Cerebellar nuclear complex (tissue), 1 donor: Measurements from ENCODE around the gene RBM38.

Experiments
- DNase-seq, 2 experiments: peaks; one replicate each; lab custom pipeline; 2025; lab: John Stamatoyannopoulos, UW

Gene RBM38

DNA sequence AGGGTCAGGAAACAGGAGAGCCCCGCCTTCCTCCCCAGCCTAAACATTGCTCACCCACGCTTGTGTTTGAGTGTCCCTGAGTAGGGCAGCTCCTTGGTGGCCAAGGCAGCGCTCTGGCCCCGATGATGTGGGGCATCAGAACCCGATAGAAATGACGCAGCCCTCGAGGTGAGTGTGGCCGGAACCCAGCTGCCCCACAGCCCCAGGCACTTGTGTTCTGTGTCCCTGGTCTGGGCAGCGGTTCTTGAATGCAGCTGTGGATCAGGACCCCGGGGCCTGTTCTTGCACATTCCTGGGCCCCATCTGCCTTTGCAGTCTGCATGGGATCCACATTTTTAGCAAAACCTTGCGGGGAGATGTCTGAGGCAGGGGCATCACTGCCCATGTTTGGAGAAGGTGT lies 12.8 kb downstream of the RBM38 start:
- no peak for DNase-seq

DNA sequence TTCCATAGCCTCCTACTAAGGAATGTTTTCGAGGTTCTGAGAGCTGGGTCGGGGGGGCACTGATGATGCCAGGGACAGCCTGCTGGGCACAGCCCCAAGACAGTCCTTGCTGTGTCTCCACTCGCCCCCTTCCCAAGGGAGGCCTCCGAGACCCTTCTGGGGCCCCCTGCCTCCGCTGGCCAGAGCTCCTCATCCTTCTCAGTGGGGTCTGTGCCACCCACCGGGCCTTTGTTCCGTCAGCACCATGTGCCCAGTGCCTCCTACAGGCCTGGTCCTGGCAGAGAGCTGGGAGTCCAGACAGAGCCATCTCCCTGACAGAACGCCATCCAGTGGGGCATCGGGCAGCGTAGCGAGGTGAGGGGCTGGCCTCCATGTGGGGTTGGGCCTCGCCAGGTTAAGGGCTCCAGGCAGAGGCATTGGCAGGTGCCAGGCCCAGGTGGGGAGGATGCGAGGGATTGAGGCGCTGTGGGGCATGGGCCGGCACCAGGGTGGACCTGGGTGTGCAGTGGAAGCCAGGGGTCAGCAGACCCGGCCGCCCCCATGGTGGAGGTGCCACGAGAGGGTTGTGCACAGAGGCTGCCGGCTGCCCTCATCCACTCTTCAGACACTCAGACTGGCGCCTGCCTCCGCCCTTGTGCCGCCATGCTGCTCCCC lies 13.3 kb downstream of the RBM38 start:
- no peak for DNase-seq

DNA sequence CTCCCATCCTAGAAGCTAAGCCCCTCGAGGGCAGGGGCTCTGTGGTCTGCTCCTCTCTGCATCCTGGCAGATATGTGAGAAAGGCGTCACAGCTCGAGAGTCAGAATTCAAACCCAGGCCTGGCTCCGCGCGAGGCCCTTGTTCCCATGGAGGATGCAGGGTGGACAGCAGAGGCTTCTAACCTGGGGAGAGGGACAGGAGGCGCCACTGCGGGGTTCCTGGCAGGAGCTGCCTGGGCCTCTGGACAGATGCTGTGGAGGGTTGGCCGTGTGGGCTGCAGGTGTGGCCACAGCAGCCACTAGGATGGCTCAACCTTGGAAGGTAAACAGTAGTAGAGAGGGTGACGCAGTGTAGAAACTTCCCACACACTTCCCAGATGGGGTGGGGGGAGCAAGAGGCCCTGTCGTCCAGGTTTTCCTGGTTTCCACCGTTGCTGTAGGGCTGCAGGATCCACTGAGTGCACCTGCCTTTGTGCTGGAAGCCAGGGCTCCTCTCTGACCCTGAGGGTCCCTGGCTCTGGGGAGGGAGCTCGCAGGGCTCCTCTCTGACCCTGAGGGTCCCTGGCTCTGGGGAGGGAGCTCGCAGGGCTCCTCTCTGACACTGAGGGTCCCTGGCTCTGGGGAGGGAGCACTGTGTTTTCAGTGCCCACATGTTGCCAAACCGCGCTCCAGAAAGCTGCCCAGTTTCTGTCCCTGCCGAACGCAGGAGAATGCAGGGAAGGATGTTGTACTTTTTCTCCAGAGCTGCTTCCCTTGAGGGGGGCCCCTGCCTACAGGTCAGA lies 14.2 kb downstream of the RBM38 start:
- DNase-seq: no peak

DNA sequence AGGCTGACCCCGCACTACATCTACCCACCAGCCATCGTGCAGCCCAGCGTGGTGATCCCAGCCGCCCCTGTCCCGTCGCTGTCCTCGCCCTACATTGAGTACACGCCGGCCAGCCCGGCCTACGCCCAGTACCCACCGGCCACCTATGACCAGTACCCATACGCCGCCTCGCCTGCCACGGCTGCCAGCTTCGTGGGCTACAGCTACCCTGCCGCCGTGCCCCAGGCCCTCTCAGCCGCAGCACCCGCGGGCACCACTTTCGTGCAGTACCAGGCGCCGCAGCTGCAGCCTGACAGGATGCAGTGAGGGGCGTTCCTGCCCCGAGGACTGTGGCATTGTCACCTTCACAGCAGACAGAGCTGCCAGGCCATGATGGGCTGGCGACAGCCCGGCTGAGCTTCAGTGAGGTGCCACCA lies 16.4 kb downstream of the RBM38 start:
- no peak for DNase-seq

DNA sequence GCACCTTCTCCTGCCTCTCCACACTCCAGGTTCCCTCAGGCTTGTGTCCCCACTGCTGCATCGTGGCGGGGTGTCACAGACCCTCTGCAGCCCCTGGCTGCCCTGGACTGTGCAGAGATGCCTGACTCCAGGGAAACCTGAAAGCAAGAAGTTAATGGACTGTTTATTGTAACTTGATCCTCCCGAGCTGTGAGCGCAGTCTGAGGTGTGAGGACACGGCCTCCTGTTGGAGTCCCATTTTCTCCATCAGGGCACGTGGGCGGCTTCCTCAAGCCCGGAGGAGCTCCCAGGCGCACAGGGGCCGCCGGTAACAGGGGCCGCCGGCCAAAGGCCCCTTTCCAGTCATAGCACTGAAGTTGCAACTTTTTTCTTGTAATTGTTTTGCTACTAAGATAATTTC lies 16.9 kb downstream of the RBM38 start:
- DNase-seq: no peak

DNA sequence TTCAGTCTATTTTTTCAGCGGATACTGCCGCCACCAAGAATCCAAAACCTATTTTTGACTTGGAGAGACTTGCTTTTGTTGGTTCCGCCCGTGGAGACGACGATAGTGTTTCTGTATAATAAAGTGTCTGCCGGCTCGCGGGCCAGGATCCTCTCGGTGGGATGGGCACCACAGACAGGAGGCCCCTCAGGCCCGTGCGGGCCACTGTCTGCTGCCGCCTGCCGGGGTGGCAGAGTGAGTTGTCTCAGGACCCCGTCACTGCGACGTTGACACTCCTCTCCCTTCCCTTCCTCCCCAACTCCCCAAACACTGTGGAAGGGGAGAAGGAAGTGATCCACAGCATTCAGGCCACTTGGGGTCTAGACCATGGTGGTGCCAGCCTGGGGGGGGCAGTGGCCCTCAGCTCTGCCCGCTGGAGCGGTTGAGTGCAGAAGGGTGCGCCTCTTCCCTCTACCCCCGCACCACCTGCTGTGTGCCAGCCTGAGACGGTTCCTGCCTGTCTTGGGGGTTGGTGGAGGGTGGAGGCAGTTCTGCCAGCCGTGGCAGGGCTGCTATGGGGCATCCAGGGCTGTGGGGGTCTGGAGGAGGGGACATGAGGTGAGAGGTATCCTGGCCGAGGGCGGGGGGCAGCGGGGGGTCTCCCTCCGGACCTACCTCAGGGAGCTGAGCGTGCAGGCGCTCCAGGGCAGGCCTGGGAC lies 17.5 kb downstream of the RBM38 start:
- DNase-seq: no peak

DNA sequence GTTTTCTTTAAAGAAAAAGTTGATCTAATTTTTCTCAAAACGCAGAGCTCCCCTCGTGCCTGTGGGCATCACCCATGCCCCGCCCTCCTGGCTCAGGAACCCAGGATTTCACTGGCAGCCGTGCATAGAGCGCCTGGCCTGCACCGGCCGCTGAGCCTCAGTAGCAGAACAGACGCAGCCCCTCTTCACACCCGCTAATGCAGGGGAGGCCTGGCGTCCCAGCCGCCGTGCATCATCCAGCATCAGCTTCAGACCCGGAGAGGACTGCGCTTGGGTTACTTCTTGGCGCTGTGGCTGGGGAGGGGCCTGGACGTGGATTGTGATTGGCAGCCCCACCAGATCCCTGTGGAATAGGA lies 18.1 kb downstream of the RBM38 start:
- DNase-seq: no peak

DNA sequence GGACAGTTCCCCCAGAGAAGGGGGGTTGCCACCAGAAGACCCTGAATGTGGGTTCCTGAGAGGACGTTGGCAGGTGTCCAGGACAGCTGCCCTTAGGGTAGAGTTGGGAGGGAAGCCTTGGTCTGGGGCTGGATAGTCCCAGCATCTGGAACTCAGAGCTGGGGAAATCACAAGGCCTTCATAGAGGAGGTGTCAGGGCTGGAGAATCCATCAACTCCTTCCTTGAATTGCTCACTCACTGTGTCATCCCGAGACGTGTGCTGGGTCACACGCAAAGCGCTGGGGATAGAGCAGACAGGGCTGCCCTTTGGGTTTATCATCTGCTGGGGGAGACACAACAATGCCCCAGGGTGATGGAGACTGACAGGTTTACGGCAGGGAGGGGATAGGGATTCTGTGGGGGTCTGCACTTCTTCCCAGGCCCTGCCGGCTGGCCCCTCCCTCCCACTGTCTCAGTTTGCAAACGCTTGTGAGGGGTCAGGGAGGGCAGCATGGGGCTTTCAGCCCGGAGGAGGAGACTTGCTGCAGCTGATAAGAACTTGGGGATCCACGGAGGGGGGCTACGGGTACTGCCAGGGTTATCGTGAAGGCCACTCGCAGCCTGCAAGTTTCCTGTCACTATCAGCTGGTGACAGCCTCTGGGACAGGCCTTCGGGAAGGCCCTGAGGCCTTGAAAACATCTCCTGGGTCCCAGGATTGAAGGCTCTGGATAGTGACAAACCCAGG lies 18.6 kb downstream of the RBM38 start:
- no peak for DNase-seq

DNA sequence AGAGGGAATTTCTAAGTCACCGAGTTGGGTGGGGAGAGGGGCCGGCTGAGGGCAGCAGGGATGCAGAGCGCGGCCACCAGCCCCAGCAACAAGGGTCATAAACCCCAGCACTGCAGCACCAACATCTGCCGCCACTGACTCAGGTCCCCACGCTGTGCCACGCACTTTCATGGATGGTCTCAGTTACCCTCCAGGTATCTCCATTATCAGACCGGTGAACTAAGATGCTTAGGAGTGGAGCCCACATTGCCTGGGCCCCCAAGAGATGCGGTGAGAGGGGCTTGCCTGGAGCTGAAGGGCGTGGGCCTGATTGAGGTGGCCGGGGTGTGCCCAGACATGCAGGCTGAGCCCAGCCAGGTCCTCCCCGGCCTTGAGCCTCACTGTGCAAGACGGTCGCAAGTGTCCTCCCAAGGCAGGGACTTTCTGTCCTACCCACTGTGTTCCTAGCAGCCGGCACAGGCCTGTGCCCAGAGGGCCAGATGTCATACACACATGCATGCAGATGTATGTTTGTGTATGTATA lies 19.3 kb downstream of the RBM38 start:
- no peak for DNase-seq

DNA sequence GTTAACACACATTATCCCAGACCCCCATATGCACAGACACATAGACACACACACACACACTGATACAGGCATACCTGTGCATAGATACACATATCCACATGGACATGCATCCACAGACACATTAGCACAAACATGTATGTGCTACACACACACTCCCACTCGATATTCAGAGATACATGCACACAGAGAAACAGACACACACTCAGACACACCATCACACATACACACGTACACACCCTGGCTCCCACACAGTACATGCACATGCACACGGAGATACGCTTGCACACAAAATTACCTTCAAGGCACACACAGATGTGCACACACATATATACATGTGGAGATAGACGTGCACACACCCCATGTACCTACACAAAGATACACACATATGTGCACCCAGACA lies 19.7 kb downstream of the RBM38 start:
- DNase-seq: no peak

DNA sequence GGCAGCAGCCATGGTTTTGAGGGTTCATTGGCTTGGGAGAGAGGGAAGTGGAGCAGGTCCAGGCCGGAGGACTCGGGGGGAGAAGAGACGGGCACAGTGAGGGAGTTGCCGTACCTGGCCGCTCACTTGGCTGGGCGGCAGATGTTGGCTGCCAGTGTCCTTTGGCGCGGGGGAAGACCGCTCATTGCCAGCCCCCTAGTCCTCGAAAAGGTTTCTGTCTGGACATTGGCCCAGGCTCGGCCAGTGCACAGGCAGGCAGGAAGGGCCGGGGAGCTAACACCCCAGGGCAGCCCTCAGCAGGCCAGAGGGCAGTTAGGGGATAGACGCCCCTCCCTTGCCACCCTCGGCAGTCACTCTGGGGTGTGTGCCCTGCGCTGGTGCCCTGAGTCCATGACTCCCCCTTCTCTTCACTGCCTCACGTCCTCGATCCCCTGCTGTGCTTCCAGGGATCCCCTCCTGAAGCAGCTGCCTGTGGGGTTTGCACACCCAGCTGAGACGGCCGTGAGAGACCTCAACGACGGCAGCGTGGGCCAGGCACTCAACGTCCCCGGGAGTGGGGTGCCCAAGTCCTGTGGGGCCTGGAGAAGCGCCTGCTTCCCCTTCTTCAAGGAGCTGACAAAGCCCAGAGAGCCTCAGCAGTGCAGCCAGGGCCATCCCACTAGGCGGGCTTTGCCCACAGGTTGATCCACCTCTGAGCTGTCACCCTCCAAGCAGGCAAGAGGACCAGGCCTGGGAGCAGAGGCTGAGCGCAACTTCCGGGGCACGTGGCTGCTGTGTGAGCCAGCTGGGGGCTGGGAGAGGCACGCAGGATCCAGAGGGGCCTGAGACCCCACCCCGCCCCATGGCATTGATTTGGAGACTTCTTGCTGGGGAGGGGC lies 20.4 kb downstream of the RBM38 start:
- no peak for DNase-seq

DNA sequence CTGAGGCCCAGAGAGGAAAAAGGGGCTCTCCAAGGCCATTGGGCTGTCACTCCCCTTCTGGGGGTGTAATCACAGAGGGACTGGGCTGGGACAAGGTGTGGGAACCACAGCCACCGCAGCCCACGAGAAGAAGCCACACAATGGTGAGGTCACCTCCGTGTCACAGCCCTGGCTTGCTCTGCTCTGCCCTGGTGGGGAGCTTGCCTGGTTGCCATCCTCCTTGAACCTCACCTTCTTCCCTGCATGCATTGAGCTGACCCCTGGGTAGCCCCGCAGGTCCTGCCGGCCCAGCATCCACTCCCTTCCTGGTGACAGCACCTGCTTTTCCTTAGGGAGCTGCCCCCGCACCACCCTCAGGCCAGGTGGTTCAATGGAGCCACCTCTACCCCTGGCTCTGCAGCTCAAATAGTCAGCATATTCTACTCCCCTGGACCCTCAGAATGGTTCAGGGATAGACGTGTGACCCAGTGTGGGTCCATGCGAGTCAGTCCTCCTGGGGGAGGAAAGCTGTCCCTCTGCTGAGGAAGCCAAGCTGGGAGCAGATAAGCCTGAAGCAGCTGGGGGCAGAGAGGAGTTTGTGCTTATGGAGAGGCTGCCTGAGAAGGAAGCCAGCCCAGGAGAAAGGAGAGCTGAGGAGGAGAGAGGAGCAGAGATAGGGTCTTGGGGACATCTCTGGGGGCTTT lies 21.3 kb downstream of the RBM38 start:
- DNase-seq: no peak

DNA sequence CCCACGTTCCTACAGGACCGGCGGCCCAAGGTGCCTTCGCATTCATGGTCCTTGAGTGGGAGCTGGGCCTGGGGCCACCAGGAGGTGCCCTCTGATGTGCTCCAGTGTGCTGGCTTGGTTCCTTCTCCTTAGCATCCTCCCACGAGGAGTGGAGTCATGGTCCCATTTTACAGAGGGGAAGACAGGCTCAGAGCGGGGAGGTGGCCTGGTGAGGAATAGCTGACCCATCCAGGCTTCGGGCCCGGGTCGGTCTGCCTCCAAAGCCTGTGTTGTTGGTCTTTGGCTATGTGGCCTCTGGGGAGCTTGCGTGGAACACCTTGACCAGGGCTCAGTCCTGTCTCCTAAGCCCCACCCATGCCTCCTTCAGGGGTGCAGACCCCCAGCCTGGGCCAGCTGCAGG lies 22.8 kb downstream of the RBM38 start:
- no peak for DNase-seq

DNA sequence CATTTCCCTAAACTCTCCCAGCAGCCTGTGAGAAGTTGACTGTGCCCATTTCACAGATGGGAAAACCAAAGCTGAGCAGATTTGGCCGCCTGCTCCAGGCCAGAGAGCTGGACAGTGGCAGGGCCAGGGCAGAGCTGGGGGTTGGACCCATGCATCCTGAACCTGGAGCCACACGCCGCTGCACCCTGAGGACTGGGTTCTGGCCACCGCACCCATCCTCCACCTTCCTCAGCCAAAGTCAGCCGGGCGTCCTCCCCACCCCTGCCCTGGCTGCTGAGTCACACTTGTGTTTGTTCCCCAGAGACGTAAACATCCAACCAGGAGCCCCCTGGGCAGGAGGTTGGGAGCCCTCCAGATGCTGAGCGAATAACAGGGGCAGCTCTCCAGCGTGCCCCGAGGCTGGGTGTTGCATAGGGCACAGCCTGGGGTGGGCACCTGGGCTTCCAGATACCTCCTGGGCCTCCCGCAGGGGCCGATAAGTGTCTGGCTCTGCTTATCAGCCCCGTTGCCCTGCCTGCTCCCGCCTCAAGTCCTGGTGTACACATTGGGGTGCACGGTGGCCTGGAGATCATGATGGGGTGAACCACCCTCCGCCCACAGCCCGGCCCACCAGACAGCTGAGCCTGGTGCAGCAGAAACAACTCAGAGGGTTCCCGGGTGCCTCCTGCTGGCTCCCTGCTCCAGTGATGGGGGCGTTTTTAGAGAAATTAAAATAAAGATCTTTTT lies 23.8 kb downstream of the RBM38 start:
- DNase-seq: no peak

DNA sequence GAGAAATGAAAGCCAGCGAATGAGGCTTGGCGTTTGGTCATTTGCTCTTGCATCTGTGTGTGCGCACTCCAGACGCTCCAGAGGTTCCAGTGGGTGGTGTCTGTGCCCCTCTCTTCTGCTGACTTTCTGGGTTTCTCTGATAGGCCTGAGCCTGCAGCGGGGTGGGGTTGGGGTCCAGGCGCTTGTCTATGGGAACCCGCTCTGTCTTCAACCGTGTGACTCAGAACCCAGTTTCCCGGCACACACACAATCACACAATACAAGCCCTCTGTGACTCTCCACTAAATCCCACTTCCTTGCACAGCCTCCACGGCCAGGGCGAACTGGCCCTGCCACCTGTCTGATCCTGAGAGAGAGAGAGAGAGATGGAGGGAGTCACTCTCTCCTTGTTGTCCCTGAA lies 24.6 kb downstream of the RBM38 start:
- no peak for DNase-seq

DNA sequence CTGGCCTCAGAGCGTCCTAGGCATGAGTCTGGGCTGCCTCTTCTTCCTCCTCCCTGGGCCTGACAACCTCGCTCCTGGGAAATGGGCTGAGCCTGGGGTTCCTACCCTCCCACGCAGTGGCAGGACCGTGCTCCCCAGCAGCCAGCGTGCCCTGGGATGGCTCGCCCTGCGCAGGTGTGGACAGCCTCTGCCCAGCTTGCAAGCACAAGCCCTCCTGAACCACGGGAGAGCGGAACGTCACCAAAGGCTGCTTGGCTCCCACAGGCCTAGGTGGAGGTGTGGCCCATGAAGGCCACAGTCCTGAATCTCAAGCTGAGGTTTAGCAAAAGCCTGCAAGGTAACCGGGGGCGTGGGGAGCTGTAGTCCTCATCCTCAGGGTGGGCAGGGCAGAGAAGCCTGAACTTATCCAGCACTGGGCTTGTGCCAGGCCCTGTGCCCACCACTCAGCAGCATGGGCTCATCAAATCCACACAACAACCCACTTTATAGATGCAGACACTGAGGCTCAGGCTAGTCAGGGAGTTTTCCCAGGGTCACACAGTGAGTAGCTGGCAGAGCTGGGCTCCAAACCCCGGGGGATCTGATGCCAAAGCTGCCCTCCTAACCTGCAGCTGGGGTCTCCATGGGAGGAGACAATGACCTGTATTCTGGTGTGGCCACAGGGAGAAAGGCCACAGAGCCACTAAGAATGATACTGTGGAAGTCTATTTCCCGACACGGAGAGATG lies 25.3 kb downstream of the RBM38 start:
- DNase-seq: no peak

DNA sequence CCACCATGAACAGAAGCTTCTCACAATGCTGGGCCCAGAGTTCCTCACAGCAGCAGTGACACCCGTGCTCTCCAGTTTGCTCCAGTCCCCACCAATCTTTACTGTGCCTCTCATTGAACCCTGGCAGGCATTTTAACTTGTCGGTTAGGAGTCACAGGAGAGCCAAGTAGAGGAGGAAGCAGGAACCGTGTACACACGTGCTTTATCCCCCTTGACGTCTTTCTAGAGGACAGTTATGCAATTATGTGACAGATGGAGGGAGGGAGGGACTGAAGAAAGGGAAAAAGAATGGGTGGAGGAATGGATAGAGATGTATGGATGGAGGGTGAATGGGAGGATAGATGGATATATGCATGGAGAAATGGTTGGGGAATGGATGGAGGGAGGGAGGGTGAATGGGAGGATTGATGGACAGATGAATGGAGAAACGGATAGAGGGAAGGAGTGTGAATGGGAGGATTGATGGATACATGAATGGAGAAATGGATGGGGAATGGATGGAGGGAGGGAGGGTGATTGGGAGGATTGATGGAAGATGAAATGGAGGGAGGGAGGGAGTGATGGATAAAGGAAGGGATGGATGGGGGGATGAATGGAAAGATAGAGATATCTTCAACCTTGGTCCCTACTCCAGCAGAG lies 26.0 kb downstream of the RBM38 start:
- no peak for DNase-seq

DNA sequence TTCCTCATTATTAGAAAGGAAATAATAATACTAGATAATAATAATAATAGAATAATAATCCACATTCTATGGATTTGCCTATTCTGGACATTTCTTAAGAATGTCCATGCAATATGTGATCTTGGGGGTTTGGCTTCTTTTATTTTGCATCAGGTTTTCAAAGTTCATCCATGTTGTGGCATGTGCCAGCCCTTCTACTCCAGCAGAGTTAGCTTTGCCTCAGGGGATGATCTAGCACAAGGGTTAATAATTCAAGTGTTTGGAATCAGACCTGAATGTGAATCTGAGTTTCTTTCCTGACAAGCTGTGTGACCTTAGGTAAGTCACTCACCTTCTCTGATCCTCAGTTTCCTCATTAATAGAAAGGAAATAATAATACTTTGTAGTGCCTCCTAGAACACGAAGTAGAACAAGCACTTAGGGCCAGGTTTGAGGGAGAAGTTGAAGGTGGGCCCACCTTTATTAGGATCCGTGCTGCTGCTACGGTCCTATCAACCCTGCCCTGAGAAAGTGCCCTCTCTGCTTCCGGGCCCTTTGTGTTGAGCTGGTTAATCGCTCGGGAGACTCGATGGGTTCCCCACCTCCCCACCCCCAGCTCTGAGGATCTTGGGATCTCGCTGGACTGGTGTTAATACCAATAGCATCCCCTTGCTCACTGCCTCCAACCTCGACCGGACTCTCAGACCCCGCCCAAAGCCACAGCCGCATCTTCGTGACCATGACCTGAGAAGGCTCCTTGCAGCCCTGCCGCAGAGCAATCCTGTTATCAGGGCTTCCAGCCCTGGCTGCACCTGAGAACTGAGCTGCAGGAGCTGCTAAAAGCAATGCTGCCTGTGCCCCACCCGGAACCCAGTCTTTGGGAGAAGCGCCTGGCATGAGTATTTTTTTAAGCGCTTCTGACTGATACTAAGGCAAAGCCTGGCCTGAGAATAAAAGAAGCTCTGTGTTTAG lies 26.9 kb downstream of the RBM38 start:
- DNase-seq: no peak
